ENCODE results near the gene CARD10. TPM values are rescaled to one million over a fixed set of nuclear protein-coding genes. Genes with fewer than 3 reads are reported as not detected.
"Not testable (repeated sequence)": the region's sequence is repeated elsewhere in the genome, so short reads cannot be mapped to it uniquely, and the experiment has no call there.

CARD10 gene
- total and polyA plus RNA-seq, 2 donors, result 4.5 to 16.6 TPM

DNA sequence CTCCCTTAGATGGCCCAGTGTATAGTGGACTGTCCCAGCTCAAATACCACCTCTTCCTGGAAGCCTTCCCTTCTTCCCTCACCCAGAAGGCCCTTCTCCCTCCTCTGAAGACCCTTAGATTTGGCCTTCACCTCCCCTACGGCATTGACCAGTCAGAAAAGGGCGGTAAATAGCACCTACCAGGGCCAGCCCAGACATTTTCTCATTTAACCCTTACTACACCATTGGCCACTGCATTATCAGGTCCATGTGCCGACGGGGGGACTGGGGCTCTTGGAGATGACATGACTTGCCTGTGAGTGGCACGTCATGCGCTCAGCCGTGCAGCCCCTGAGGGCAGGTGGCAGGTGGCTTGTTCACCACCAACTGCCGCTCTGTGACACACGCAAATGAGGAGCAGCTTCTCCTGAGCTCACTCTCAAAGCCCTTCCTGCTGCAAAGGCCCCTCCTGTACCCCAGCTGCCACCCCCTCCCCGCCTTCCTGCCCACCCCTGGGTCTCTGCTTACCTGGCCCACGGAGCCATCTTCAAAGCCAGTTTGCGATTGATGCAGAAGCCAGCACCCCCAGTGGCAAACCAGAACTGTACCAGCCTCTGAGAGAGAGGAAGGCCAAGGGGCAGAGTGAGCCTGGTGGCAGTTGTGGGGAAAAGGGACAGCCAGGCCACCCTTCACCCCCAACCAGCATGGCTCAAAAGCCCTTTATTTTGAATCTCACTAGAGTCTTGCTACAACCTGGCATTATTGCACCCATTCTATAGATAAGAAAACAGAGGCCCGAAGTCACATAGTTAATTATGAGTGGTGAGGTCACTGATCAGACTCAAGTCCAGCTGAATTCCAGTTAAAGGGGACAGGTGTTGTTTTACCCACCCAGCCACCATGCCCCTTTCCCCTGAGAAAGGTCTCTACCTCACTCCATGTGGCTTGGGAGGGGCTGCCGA lies 42.6 kb downstream of the CARD10 start:
- Histone ChIP-seq H3K27ac (ENCODE audit: low read depth) (no peak overlapping the region), H3K4me1 (ENCODE audit: insufficient read depth) (no peaks in the 10 kb centered on the region), H3K36me3 (ENCODE audit: insufficient read depth) (no peaks in the 10 kb centered on the region), H3K4me3 (ENCODE audit: low read depth, low read length) (no peak overlapping the region)
- WGBS, result 62% methylated on average over 14 of the region's 14 CpGs
- no peak for DNase-seq (ENCODE audit: extremely low spot score)

GRCh38 chr22:37474447-37475090 lies 44.6 kb downstream of the CARD10 start:
- Histone ChIP-seq H3K4me1 (ENCODE audit: insufficient read depth) (no peaks in the 10 kb centered on the region), H3K27ac (ENCODE audit: low read depth) (no peak overlapping the region), H3K36me3 (ENCODE audit: insufficient read depth) (no peaks in the 10 kb centered on the region), H3K4me3 (ENCODE audit: low read depth, low read length) (no peak overlapping the region)
- DNase-seq (ENCODE audit: extremely low spot score), result no peak
- 72% methylated on average over 11 of the region's 11 CpGs for WGBS

DNA sequence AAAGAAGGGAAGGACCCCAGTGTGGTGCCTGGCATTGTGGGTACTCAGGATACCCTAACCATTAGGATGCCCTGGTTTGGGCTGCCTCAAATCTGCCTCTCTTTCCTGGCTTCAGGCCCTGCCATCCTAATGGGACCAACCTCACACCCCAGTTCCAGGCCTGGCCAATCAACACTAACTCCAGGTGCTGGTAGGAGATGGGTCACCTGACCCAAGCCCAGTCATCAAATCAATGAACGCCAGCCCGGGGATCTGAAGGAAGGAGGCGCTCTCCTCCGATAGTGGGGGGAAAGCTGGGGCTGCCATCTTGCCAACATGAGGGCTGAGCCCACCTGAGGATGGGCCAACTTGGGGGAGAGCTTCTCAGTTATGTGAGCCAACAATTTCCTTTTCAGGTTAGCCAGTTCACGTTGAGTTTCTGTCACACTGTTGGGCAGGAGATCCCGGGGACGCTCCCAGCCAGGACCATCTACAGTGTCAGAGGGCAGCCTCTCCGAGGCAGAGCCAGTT lies 45.7 kb downstream of the CARD10 start:
- no peak for DNase-seq (ENCODE audit: extremely low spot score)
- 76% methylated on average over 8 of the region's 8 CpGs for WGBS
- H3K4me1 ChIP-seq (ENCODE audit: insufficient read depth), result no peaks in the 10 kb centered on the region
- H3K27ac ChIP-seq (ENCODE audit: low read depth), result no peak overlapping the region
- H3K36me3 ChIP-seq (ENCODE audit: insufficient read depth), result no peaks in the 10 kb centered on the region
- H3K4me3 ChIP-seq (ENCODE audit: low read depth, low read length), result no peak overlapping the region

DNA sequence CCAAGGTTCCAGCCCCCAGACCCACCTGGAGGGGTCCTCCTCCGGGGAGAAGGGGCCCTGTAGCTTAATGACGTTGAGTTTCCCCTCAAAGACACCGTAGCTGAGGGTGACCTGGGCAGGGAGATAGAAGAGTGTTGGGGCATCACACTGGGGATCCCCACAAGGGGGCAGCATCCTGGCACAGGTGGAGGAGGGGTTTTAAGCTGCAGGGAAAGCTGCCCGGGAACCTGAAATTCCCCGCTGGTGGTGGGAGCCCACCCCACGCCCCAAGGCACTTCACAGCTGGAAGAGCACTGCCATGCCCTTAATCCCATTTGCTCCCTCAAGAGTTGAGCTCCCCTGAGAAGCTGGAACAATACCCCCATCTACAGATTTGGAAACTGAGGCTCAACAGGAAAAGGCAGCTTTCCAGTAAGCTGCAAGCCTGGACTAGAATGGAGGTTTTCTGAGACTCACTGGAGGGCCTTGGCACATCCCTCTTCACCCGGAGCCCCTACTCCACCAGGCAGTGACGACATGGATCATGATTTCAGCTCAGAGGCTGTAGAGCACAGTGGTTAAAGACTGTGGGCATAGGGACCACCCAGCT lies 46.7 kb downstream of the CARD10 start:
- Histone ChIP-seq H3K4me3 (ENCODE audit: low read depth, low read length) (no peak overlapping the region), H3K27ac (ENCODE audit: low read depth) (no peak overlapping the region), H3K4me1 (ENCODE audit: insufficient read depth) (no peaks in the 10 kb centered on the region), H3K36me3 (ENCODE audit: insufficient read depth) (no peaks in the 10 kb centered on the region)
- no peak for DNase-seq (ENCODE audit: extremely low spot score)
- WGBS, result 28% methylated on average over 8 of the region's 8 CpGs

- WGBS, result 83% methylated on average over 9 of the region's 9 CpGs
- H3K27ac ChIP-seq (ENCODE audit: low read depth), result no peak overlapping the region
- H3K36me3 ChIP-seq (ENCODE audit: insufficient read depth), result no peaks in the 10 kb centered on the region
- H3K4me1 ChIP-seq (ENCODE audit: insufficient read depth), result no peaks in the 10 kb centered on the region
- no peak for DNase-seq (ENCODE audit: extremely low spot score)
- no peak overlapping the region for H3K4me3 ChIP-seq (ENCODE audit: low read depth, low read length)
Measured at GRCh38 chr22:37471727-37472417, 47.3 kb downstream of the CARD10 start.

GRCh38 chr22:37470087-37470445 lies 49.1 kb downstream of the CARD10 start:
- no peak for DNase-seq (ENCODE audit: extremely low spot score)
- WGBS, result 51% methylated on average over 5 of the region's 5 CpGs
- H3K27ac ChIP-seq (ENCODE audit: low read depth), result no peak overlapping the region
- H3K4me3 ChIP-seq (ENCODE audit: low read depth, low read length), result no peak overlapping the region
- no peaks in the 10 kb centered on the region for H3K4me1 ChIP-seq (ENCODE audit: insufficient read depth)
- H3K36me3 ChIP-seq (ENCODE audit: insufficient read depth), result no peaks in the 10 kb centered on the region

DNA sequence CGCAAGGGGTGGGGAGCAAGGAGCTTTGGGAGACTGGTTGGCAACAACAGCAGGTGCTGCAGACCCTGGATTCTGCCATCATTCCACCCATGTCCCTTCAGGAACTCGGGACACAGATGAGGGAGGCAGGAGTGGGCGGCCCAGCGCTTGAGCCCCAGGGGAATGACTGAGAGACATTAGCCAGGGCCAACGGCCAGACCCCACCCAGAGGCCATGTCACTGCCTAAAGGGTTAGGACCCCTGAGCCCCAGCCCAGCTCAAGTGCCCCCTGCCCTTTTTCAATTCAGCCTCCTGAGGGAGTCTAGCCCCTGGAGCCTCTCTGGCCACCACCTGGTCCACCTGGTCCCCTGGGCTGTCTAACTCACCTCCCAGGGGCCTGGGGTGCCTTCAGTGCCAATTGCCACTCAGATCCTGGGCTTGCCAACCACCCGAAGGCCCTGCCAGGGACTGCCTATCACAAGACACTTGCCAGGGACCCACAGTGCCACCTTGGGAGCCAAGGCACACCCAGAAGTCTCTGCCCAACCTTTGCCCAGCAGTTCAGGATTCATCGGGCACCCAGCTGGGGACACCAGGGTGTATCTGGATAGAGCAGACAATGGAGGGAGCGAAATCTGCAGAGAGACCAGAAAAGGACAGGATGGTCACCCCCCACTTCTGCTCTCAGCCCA lies 49.7 kb downstream of the CARD10 start:
- no peaks in the 10 kb centered on the region for H3K4me1 ChIP-seq (ENCODE audit: insufficient read depth)
- no peaks in the 10 kb centered on the region for H3K36me3 ChIP-seq (ENCODE audit: insufficient read depth)
- H3K4me3 ChIP-seq (ENCODE audit: low read depth, low read length), result no peak overlapping the region
- DNase-seq (ENCODE audit: extremely low spot score), result no peak
- no peak overlapping the region for H3K27ac ChIP-seq (ENCODE audit: low read depth)
- WGBS, result 77% methylated on average over 8 of the region's 8 CpGs

DNA sequence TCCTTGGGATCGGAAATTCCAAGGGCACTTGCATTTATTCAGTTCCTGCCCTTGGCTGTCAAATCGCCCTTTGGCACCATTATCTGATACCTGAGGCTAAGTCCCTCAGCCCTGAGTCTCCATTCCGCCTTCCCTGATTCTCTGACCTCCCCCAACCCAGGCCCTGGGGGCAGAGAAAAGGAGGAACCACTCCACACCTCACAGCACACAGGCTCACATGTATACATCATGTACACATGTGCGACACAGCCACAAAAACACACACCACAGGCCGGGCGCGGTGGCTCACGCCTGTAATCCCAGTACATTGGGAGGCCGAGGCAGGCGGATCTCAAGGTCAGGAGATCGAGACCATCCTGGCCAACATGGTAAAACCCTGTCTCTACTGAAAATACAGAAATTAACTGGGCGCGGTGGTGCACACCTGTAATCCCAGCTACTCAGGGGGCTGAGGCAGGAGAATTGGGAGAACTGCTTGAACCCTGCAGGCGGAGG lies 51.0 kb downstream of the CARD10 start:
- H3K36me3 ChIP-seq (ENCODE audit: insufficient read depth); H3K4me3 ChIP-seq (ENCODE audit: low read depth, low read length); H3K4me1 ChIP-seq (ENCODE audit: insufficient read depth); DNase-seq (ENCODE audit: extremely low spot score); H3K27ac ChIP-seq (ENCODE audit: low read depth): not testable (repeated sequence)
- whole genome bisulfite sequencing, result 88% methylated on average over 14 of the region's 14 CpGs

GRCh38 chr22:37467391-37467955 lies 51.7 kb downstream of the CARD10 start:
- no peak overlapping the region for H3K4me3 ChIP-seq (ENCODE audit: low read depth, low read length)
- no peak overlapping the region for H3K27ac ChIP-seq (ENCODE audit: low read depth)
- H3K4me1 ChIP-seq (ENCODE audit: insufficient read depth), result no peaks in the 10 kb centered on the region
- no peak for DNase-seq (ENCODE audit: extremely low spot score)
- 43% methylated on average over 14 of the region's 14 CpGs for whole genome bisulfite sequencing
- H3K36me3 ChIP-seq (ENCODE audit: insufficient read depth), result no peaks in the 10 kb centered on the region

GRCh38 chr22:37464181-37464580 lies 55.0 kb downstream of the CARD10 start:
- H3K27ac ChIP-seq (ENCODE audit: low read depth), result no peak overlapping the region
- DNase-seq (ENCODE audit: extremely low spot score), result no peak
- 21% methylated on average over 4 of the region's 4 CpGs for WGBS
- H3K4me1 ChIP-seq (ENCODE audit: insufficient read depth), result no peaks in the 10 kb centered on the region
- H3K4me3 ChIP-seq (ENCODE audit: low read depth, low read length), result no peak overlapping the region
- H3K36me3 ChIP-seq (ENCODE audit: insufficient read depth), result no peaks in the 10 kb centered on the region

- Histone ChIP-seq H3K27ac (ENCODE audit: low read depth) (no peak overlapping the region), H3K4me3 (ENCODE audit: low read depth, low read length) (no peak overlapping the region), H3K4me1 (ENCODE audit: insufficient read depth) (no peaks in the 10 kb centered on the region), H3K36me3 (ENCODE audit: insufficient read depth) (no peaks in the 10 kb centered on the region)
- 8% methylated on average over 5 of the region's 5 CpGs for WGBS
- DNase-seq (ENCODE audit: extremely low spot score), result no peak
Measured at GRCh38 chr22:37462983-37463382, 56.2 kb downstream of the CARD10 start.

DNA sequence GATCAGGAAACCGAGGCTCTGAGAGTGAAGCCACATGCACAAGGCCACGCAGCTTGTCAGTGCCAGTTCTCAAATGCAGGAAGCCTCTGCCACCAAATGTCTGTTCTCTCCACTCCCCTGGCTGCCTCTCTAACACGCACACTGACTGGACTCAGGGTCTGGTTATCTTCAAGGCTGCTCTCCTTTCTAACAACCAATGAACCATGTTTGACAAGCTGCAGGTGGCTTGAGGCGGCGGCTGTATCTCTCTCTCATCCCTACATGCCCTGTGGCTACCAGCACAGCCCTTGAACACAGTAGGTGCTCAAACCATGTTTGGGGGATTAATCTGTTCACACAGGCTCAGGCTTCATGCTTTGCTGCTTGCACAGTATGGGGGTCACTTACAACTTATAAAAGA lies 56.8 kb downstream of the CARD10 start:
- Histone ChIP-seq H3K4me3 (ENCODE audit: low read depth, low read length) (no peak overlapping the region), H3K27ac (ENCODE audit: low read depth) (no peak overlapping the region), H3K4me1 (ENCODE audit: insufficient read depth) (no peaks in the 10 kb centered on the region), H3K36me3 (ENCODE audit: insufficient read depth) (no peaks in the 10 kb centered on the region)
- WGBS, result 29% methylated on average over 5 of the region's 5 CpGs
- DNase-seq (ENCODE audit: extremely low spot score), result no peak
